Retinal pigment epithelial cell (primary cell): ENCODE measurements around the gene CORO1C.

Source experiments
- DNase-seq: peaks from one replicate; pipeline ENCODE4 v3.0.0-alpha.2; 2010; ENCODE audit warnings: low read depth
- H3K4me3 ChIP-seq: 2 replicates; pipeline ENCODE4 v1.5.1; 2011; ENCODE audit warnings: mild to moderate bottlenecking, low read length, control low read depth, moderate library complexity
- TF ChIP-seq, protein P1 (sequence below): conservative IDR thresholded peaks from 2 replicates; pipeline ENCODE4 v1.5.1; 2011; ENCODE audit warnings: low read depth, low read length, control low read depth, inconsistent platforms

Gene CORO1C

GRCh38 chr12:108629151-108629550 is 102.2 kb downstream of the CORO1C start:
- DNase-seq: no peak
- H3K4me3 ChIP-seq: no peak overlapping the region
- TF ChIP-seq, protein P1, sequence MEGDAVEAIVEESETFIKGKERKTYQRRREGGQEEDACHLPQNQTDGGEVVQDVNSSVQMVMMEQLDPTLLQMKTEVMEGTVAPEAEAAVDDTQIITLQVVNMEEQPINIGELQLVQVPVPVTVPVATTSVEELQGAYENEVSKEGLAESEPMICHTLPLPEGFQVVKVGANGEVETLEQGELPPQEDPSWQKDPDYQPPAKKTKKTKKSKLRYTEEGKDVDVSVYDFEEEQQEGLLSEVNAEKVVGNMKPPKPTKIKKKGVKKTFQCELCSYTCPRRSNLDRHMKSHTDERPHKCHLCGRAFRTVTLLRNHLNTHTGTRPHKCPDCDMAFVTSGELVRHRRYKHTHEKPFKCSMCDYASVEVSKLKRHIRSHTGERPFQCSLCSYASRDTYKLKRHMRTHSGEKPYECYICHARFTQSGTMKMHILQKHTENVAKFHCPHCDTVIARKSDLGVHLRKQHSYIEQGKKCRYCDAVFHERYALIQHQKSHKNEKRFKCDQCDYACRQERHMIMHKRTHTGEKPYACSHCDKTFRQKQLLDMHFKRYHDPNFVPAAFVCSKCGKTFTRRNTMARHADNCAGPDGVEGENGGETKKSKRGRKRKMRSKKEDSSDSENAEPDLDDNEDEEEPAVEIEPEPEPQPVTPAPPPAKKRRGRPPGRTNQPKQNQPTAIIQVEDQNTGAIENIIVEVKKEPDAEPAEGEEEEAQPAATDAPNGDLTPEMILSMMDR: no peak

GRCh38 chr12:108627134-108627920 is 104.0 kb downstream of the CORO1C start:
- TF ChIP-seq, protein P1: no peak
- DNase-seq: no peak
- no peak overlapping the region for H3K4me3 ChIP-seq

GRCh38 chr12:108625228-108625627 is 106.1 kb downstream of the CORO1C start:
- no peak for DNase-seq
- TF ChIP-seq, protein P1: no peak
- no peak overlapping the region for H3K4me3 ChIP-seq

DNA sequence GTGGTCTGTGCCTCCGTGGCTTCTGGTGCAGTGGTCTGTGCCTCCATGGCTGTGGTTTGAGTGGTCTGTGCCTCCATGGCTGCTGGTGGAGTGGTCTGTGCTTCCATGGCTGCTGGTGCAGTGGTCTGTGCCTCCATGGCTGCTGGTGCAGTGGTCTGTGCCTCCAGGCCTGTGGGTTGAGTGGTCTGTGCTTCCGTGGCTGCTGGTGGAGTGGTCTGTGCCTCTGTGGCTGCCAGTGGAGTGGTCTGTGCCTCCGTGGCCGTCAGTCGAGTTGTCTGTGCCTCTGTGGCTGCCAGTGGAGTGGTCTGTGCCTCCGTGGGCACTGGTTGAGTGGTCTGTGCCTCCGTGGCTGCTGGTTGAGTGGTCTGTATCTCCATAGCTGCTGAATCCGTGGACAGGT is 107.7 kb downstream of the CORO1C start:
- TF ChIP-seq, protein P1: no peak
- no peak overlapping the region for H3K4me3 ChIP-seq
- no peak for DNase-seq

DNA sequence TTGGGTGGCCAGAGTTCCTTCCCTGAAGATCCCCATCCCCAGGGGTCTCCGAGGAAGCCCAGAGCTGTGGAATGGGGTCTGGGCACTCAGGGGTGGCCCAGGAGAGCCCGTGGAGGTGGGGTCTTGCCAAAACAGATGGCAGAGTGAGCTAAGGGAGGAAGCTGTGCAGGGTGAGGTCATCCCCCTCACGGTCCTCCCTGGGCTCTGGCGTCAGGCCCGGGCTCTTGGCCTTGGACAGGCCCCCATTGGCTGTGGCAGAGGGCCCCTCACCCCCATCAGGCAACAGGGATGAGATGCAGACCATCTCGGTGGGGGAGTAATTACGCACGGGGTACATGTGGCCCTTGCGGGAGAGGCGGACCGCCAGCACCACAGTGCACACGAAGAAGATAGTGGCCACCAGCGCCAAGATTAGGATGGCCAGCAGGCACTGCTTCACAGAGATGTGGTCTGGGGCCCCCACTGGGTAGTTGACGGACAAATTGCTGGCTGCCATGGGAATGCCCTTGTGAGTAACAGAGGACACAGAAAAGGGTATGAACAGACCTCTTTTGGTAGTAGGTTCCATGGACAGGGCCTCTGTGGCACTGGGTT is 108.3 kb downstream of the CORO1C start:
- TF ChIP-seq, protein P1: no peak

GRCh38 chr12:108622421-108622820 is 108.9 kb downstream of the CORO1C start:
- no peak for DNase-seq
- TF ChIP-seq, protein P1: no peak
- no peak overlapping the region for H3K4me3 ChIP-seq

More for the DNA sequence above, 108.3 kb downstream of the CORO1C start:
- no peak overlapping the region for H3K4me3 ChIP-seq
- no peak for DNase-seq

GRCh38 chr12:108621161-108621560 is 110.2 kb downstream of the CORO1C start:
- H3K4me3 ChIP-seq: no peak overlapping the region
- TF ChIP-seq, protein P1: no peak
- no peak for DNase-seq
